NCI-H69 (cell line): Measurements from ENCODE around the gene SAMHD1.
"Not testable (repeated sequence)": the region's sequence is repeated elsewhere in the genome, so short reads cannot be mapped to it uniquely, and the experiment has no call there.

Experiments
- DNase-seq: peaks from one replicate; lab custom pipeline; 2025; lab: John Stamatoyannopoulos, UW

Gene SAMHD1

DNA sequence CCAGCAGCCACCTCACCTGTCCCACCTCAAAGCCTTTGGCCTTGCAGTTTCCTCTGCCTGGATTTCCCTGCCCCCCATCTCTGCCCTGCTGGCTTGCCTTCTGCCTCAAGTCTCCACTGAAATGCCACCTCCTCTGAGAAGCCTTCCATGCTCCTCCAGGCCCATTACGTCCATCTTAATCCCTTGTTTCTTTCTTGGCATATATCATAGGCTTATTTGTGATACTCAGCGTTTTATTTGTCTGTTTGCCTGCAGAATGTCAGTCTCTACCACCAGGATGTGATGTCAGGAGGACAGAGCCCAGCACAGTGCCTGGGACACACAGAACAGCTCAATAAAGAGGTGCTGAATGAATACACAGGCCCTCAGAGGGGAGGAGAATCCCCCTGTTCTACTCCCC, 100.0 kb downstream of the SAMHD1 start:
- DNase-seq, result no peak

DNA sequence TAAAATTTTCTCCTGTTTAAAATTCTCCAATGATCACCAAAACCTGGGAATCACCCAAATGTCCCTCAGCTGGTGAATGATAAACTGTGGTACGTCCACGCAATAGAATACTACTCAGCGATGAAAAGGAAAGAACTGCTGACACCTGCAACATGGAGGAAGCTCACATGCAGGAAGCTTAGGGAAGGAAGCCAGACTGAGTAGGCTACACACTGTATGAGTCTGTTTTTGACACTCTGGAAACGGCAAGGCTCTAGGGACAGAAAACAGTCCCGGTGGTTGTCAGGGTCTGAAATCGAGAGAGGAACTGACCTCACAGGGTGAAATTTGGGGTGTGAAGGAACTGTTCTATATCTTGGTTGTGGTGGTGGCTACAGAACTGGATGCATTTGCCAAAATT, 100.7 kb downstream of the SAMHD1 start:
- no peak for DNase-seq

DNA sequence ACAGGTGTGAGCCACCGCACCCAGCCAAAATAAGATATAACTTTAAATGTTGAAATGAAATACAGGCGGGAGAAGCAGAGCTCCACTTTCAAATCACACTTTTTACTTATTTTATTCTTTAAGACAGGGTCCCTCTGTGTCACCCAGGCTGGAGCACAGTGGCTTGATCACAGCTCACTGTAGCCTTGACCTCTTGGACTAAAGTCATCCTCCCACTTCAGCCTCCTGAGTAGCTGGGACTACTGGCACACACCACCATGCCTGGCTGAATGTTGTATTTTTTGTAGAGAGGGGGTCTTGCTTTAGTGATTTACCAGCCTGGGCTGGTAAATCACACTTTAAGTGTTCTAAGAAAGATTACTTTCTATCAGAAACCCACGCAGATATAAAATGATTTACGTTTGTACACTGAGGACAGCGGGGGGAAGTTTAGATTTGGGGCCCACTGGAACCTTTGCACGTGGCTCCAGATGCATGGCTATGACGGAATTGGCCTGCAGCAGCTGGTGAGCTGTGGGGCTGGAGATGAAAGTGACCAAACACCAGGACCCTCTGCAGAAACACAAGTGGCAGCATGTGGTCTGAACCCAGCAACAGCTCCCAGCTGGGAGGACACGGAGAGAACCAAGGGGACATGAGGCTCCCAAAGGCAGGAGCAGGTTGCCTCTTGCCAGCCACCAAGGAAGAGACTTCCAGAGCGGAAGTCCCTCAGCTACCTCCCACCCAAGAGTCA, 102.0 kb downstream of the SAMHD1 start:
- DNase-seq, result no peak

DNA sequence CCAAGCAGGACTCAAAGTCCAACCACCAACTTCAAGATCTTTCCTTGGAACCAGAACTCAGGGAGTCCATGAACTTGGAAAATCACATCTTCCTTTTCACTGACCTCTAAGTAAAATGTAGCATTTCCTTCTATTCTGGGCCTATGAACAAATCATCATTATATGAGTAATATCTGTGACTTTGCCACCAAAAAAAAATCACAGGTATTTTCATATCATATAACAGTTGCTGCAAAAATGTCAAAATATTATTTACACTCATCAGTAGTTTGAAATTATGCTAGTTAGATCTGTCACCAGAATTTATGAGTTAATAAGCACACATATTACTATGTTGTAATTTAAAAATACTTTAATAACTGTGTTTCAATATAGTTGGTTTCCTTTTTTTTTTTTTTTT, 102.8 kb downstream of the SAMHD1 start:
- DNase-seq, result no peak

DNA sequence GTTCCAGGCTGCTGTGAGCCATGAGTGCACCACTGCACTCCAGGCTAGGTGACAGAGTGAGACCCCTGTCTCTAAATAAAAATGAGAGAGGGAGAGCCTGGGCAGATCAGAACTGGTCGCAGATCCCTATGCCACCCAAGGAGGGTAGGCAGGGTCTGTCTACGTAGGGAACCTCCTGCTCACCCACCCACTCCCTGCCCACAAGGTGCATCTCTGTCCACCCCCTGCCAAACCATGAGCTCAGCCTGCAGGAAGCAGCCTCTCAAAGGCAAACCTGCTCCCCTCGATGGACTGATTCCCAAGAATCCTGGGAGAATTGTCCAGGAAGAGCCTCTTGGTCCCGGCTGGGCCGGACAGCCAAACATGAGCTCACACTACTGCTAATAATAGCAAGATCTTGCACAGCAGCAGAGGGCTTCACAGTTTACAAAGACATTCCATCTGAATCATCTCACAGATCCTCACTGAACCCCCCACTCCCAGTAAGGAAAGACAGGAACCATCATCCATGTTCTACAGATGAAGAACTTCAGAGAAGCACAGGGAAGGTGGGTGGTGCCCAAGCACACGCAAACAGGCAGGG, 103.3 kb downstream of the SAMHD1 start:
- no peak for DNase-seq

DNA sequence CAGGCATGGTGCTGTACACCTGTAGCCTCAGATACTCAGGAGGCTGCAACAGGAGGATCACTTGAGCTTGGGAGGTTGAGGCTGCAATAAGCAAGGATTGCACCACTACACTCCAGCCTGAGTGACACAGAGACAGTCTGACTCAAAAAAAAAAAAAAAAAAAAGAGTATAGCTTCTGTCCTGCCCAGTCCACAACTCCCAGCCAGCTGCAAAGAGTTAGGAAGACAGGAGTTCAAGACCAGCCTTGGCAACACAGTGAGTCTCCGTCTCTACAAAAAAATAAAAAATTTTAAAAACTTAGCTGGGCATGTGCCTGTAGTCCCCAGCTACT, 103.8 kb downstream of the SAMHD1 start:
- no peak for DNase-seq

DNA sequence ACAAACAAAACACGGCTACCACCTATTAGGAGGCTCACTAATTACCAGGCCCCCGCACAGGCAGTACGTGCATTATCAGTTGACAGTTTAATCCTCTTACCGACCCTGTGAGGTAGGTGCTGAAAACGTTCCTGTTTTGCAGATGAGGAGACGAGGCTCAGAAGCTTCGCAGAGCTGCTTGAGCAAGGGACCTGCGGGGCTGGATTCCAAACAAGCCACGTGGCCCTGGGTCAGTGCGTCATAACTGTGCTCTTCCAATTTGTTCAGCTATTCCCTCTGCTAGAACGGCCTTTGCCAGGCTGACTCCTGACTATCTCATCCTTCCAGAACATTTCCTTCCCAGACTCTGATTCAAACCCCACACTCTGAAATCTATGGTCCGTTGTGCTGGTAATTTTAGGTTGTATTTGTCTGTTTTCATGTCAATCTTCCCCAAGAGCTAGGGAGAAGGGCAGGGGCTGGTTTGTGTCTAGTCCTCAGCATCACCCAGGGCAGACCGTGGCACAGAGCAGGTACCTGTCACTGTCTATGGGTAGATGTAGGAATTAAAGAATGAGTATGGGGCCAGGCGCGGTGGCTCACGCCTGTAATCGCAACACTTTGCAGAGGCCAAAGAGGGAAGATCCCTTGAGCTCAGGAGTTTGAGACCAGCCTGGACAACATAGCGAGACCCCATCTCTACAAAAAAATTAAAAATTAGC, 104.3 kb downstream of the SAMHD1 start:
- peak; percentile 83 for DNase-seq

DNA sequence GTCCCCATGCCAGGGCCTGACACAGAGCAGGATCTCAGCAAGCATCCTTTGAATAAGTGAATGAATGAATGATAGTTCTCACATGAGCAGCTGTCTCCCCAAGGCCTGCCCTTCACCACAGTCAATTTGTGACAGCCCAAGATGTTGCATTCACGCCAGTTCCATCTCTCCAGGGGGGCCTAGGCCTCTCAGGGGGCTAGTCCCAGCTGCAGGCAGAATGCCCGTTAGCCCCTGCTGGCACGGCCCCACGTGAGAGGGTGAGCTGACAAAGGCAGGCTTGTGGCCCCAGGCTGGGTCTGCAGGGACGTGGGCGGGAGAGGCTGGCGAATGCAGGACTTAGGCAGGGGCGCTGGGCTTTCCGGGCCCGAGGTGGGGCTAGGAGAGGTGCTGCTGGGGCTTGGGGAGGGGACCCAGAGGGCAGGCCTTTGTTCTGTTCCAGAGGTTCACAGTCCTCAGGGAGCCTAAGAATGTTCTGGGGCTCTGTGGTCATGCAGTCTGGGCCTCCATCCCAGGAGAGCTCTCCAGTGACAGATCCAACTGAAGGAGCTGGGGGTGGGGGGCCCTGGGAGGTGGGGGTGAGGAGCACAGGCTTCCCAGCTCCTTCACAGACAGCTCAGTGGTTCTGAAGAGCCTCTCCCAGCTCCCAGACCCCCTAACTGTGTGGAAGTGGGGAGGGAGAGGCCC, 106.1 kb downstream of the SAMHD1 start:
- peak; percentile 94 for DNase-seq

DNA sequence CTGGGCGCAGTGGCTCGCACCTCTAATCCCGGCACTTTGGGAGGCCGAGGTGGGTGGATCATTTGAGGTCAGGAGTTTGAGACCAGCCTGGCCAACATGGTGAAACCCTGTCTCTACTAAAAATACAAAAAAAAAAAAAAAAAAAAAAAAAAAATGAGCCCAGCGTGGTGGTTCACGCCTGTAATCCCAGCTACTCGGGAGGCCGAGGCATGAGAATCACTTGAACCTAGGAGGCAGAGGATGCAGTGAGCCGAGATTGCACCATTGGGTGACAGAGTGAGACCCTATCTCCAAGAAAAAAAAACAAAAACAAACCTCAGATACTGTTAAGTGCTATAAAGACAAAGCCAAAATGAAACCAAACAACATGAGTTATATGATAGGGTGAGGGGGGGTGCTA, 110.5 kb downstream of the SAMHD1 start:
- DNase-seq, result not testable (repeated sequence)
